Ectodermal cell (in vitro differentiated cells): ENCODE data around the gene GYG2.
"Not testable (repeated sequence)": the region's sequence is repeated elsewhere in the genome, so short reads cannot be mapped to it uniquely, and the experiment has no call there.

Experiments used
- H3K27ac ChIP-seq: 2 replicates; pipeline ENCODE4 v1.7.0; 2013; ENCODE audit warnings: mild to moderate bottlenecking, low read depth, low read length; ENCODE audit not compliant: insufficient read depth, poor library complexity, severe bottlenecking
- H3K27me3 ChIP-seq: 2 replicates; pipeline ENCODE4 v1.7.0; 2013; ENCODE audit warnings: mild to moderate bottlenecking, low read length; ENCODE audit not compliant: insufficient read depth, control insufficient read depth, poor library complexity, severe bottlenecking
- H3K36me3 ChIP-seq: one replicate; pipeline ENCODE4 v1.7.0; 2013; ENCODE audit warnings: low read length; ENCODE audit not compliant: control insufficient read depth, insufficient read depth
- H3K4me1 ChIP-seq: one replicate; pipeline ENCODE4 v1.7.0; 2013; ENCODE audit warnings: low read length; ENCODE audit not compliant: control insufficient read depth, insufficient read depth
- H3K4me3 ChIP-seq: 2 replicates; pipeline ENCODE4 v1.7.0; 2013; ENCODE audit warnings: low read depth, low read length, control low read depth; ENCODE audit not compliant: insufficient read depth
- H3K9me3 ChIP-seq: 2 replicates; pipeline ENCODE4 v1.7.0; 2013; ENCODE audit warnings: mild to moderate bottlenecking, low read length, moderate library complexity; ENCODE audit not compliant: control insufficient read depth
- WGBS, 2 experiments: methylation state at CpG; one replicate each; pipeline ENCODE4 v1.1.7; 2013; ENCODE audit warnings: missing lambda C conversion rate in 2 of 2; 5-methylcytosine and 5-hydroxymethylcytosine counted together

The GYG2 gene

GRCh38 chrX:2811271-2811670 is 17.5 kb upstream of the GYG2 start:
- Histone ChIP-seq H3K36me3 (no peaks in the 10 kb centered on the region), H3K27ac (no peak overlapping the region), H3K27me3 (no peaks in the 10 kb centered on the region), H3K9me3 (no peaks in the 10 kb centered on the region), H3K4me3 (no peak overlapping the region), H3K4me1 (no peaks in the 10 kb centered on the region)
- WGBS, 2 experiments: 90 to 92% methylated on average over 3 to 5 of the region's 5 CpGs

GRCh38 chrX:2812161-2812907 is 16.4 kb upstream of the GYG2 start:
- not testable (repeated sequence) for H3K4me3 ChIP-seq, H3K4me1 ChIP-seq, H3K9me3 ChIP-seq, H3K36me3 ChIP-seq, H3K27ac ChIP-seq, H3K27me3 ChIP-seq
- 34% methylated on average over 14 of the region's 16 CpGs for WGBS, 2 experiments

DNA sequence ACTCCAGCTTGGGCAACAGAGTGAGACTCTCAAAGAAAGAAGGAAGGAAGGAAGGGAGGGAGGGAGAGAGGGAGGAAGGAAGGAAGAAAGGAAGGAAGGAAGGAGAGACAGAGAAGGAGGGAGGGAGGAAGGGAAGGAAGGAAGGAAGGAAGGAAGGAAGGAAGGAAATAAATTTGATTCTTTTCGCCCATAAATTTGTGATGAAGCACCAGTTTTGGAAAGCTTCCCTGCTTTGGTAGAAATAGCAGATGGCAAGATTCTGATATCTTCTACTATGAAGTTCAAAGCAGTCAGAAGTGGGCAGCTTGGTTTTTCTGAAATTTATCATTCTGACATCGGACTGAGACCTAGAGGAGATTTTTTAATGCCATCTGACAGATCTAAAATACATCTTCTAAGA is 11.7 kb upstream of the GYG2 start:
- Histone ChIP-seq H3K36me3 (no peaks in the 10 kb centered on the region), H3K9me3 (no peaks in the 10 kb centered on the region), H3K27me3 (no peaks in the 10 kb centered on the region), H3K27ac (no peak overlapping the region), H3K4me1 (no peaks in the 10 kb centered on the region), H3K4me3 (no peak overlapping the region)
- 84 to 91% methylated on average over 2 of the region's 2 CpGs for WGBS, 2 experiments

DNA sequence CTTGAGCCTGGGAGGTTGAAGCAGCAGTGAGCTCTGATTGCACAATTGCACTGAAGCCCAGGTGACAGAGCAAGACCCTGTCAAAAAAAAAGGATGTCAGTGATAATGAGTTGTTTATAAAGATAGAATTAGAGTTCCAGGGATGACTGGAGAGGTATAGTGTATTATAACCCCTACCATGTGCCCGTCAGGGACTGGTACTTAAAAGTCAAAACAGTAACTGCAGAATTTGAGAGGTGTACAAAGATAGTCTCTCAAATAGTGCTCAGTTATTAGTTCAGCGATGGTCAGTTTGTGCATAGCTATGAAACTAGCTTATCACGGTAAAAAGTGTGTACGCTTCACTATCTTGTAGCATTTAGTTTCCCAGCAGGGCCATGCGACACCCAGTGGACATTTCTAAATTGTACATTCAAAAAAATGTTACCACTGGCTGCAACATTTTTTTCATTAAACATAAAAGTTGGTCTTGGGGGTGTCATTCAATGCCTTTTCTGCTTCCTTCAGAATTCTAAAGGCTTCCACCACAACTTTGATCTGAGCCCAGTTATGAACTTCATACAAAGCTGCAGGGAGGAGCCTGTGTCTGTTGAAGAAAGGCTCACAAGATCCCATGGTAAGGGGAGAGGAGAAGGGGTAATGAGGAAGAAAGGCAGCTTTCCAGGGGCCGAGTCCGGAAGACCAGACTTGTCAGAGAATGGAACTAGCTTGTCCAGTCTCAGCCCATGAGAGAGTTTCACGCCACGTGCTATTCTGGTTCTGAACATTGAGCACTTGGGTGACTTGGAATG is 9.2 kb upstream of the GYG2 start:
- H3K4me3 ChIP-seq: no peak overlapping the region
- H3K27me3 ChIP-seq: no peaks in the 10 kb centered on the region
- WGBS, 2 experiments: 87 to 91% methylated on average over 9 of the region's 9 CpGs
- H3K9me3 ChIP-seq: no peaks in the 10 kb centered on the region
- H3K36me3 ChIP-seq: no peaks in the 10 kb centered on the region
- H3K27ac ChIP-seq: no peak overlapping the region
- H3K4me1 ChIP-seq: no peaks in the 10 kb centered on the region

DNA sequence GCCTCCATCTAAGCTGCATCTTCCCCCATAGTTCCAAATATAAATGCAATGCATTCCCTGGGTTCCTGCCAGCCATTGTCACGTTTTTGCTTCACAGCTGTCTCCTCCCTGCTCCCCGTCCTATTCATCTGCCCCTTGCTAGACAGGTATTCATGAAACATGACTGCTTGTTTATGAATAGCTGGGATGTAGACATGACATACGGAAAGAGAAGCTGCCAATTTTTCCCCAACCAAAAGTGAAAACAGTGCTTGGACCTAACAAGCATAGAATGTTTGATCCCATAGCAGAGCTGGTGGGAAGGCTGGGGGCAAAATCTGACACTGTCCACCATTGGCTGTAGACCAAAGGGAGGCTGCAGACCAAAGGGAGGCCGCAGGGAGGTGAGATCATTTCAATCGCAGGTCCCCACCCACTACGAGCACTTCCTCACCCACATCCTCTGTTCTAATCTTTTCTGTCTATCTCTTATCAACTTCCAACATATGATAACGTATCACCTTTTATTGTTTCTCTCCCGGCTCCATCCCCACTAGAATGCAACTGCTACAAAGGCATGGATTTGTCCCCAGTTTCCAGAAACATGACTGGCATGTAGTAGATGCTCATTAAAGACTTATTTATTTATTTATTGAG is 8.5 kb upstream of the GYG2 start:
- Histone ChIP-seq H3K9me3 (no peaks in the 10 kb centered on the region), H3K27me3 (no peaks in the 10 kb centered on the region), H3K36me3 (no peaks in the 10 kb centered on the region), H3K27ac (no peak overlapping the region), H3K4me1 (no peaks in the 10 kb centered on the region), H3K4me3 (no peak overlapping the region)
- WGBS, 2 experiments: 85 to 91% methylated on average over 8 of the region's 8 CpGs

- no peak overlapping the region for H3K27ac ChIP-seq
- H3K9me3 ChIP-seq: no peaks in the 10 kb centered on the region
- H3K4me3 ChIP-seq: no peak overlapping the region
- no peaks in the 10 kb centered on the region for H3K36me3 ChIP-seq
- H3K4me1 ChIP-seq: no peaks in the 10 kb centered on the region
- 71 to 77% methylated on average over 13 of the region's 13 CpGs for WGBS, 2 experiments
- no peaks in the 10 kb centered on the region for H3K27me3 ChIP-seq
Observed at GRCh38 chrX:2823795-2824386, 4.8 kb upstream of the GYG2 start.

DNA sequence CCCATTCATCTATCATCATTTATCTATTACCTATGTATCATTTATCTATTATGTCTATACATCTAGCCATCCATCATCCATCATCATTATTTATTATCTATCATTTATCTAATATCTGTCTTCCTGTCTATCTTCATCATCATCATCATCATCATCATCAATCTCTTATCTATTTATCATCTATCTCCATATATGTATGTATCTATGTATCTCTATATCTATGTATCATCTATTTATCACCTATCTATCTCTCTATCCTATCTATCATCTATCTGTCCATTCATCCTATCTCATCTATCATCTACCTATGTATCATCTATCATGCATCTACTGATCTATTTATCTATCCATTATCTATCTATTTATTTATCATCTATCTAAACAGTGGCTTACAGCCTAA is 3.8 kb upstream of the GYG2 start:
- H3K9me3 ChIP-seq: no peaks in the 10 kb centered on the region
- no peak overlapping the region for H3K27ac ChIP-seq
- no peak overlapping the region for H3K4me3 ChIP-seq
- no peaks in the 10 kb centered on the region for H3K27me3 ChIP-seq
- no peaks in the 10 kb centered on the region for H3K4me1 ChIP-seq
- H3K36me3 ChIP-seq: no peaks in the 10 kb centered on the region

- Histone ChIP-seq H3K9me3 (no peaks in the 10 kb centered on the region), H3K27ac (no peak overlapping the region), H3K4me3 (peak overlapping the region; percentile 49), H3K36me3 (no peaks in the 10 kb centered on the region), H3K27me3 (no peaks in the 10 kb centered on the region), H3K4me1 (no peaks in the 10 kb centered on the region)
- 1 to 2% methylated on average over 44 of the region's 44 CpGs for WGBS, 2 experiments
Observed at GRCh38 chrX:2828959-2829411, 255 bp downstream of the GYG2 start.

- peak overlapping the region; percentile 49 for H3K4me3 ChIP-seq
- H3K27me3 ChIP-seq: no peaks in the 10 kb centered on the region
- H3K9me3 ChIP-seq: no peaks in the 10 kb centered on the region
- H3K4me1 ChIP-seq: no peaks in the 10 kb centered on the region
- WGBS, 2 experiments: 11 to 12% methylated on average over 62 of the region's 62 CpGs
- no peak overlapping the region for H3K27ac ChIP-seq
- no peaks in the 10 kb centered on the region for H3K36me3 ChIP-seq
Observed at GRCh38 chrX:2829469-2830246, 928 bp downstream of the GYG2 start.
